SU-DHL-6 (cell line): ENCODE measurements around the gene GOLGA6L7.
"Not testable (repeated sequence)": the region's sequence is repeated elsewhere in the genome, so short reads cannot be mapped to it uniquely, and the experiment has no call there.

ENCODE experiments used
- H2AFZ ChIP-seq: fragments of 200-600 bp; sonication (generic); 2 replicates; pipeline ENCODE4 v1.6.1; 2014; ENCODE audit warnings: low read depth, mild to moderate bottlenecking, moderate library complexity, mixed read lengths, antibody characterized with exemption, low read length; ENCODE audit not compliant: severe bottlenecking
- H3F3A ChIP-seq: fragments of 200-600 bp; shearing (Covaris generic); 2 replicates; pipeline ENCODE4 v1.6.0; 2016; ENCODE audit warnings: antibody characterized with exemption, mild to moderate bottlenecking; ENCODE audit not compliant: insufficient read depth
- H3K27ac ChIP-seq: fragments of 200-600 bp; sonication (generic); 2 replicates; pipeline ENCODE4 v1.5.1; 2016; ENCODE audit warnings: low read depth, mild to moderate bottlenecking, low read length, moderate library complexity, mixed read lengths
- H3K27me3 ChIP-seq: fragments of 200-600 bp; sonication (generic), shearing (Covaris generic); 2 replicates; pipeline ENCODE4 v1.6.0; 2014; ENCODE audit warnings: mild to moderate bottlenecking, low read length
- H3K36me3 ChIP-seq: fragments of 200-600 bp; sonication (generic); 2 replicates; pipeline ENCODE4 v1.6.1; 2014; ENCODE audit warnings: mild to moderate bottlenecking, low read length, mixed read lengths
- H3K4me2 ChIP-seq: fragments of 300-600, 200-600 bp; shearing (Covaris generic), sonication (generic); 2 replicates; pipeline ENCODE4 v1.6.0; 2014; ENCODE audit warnings: low read length, low read depth, mild to moderate bottlenecking; ENCODE audit not compliant: poor library complexity, severe bottlenecking
- H3K4me3 ChIP-seq: fragments of 200-600 bp; sonication (generic); 2 replicates; pipeline ENCODE4 v1.5.1; 2014; ENCODE audit warnings: antibody characterized with exemption, low read length, mild to moderate bottlenecking, mixed read lengths; ENCODE audit not compliant: insufficient read depth, poor library complexity, severe bottlenecking
- H3K79me2 ChIP-seq: fragments of 200-600 bp; sonication (generic); 2 replicates; pipeline ENCODE4 v1.6.1; 2014; ENCODE audit warnings: mild to moderate bottlenecking, low read length, moderate library complexity; ENCODE audit not compliant: insufficient read depth
- H3K9ac ChIP-seq: fragments of 200-600 bp; sonication (generic); 2 replicates; pipeline ENCODE4 v1.7.0; 2014; ENCODE audit warnings: mild to moderate bottlenecking, low read length
- H3K9me2 ChIP-seq: fragments of 200-600 bp; sonication (generic); replicated peaks from 2 replicates; pipeline ENCODE4 v1.6.1; 2014; ENCODE audit warnings: low read length; ENCODE audit not compliant: insufficient read depth
- H3K9me3 ChIP-seq: fragments of 200-600 bp; sonication (generic); 2 replicates; pipeline ENCODE4 v1.6.1; 2014; ENCODE audit warnings: low read length, mixed read lengths; ENCODE audit not compliant: insufficient read depth
- H4K20me1 ChIP-seq: fragments of 200-600 bp; sonication (generic); 2 replicates; pipeline ENCODE4 v1.6.1; 2014; ENCODE audit warnings: low read depth, mild to moderate bottlenecking, antibody characterized with exemption, low read length, moderate library complexity, mixed read lengths

GOLGA6L7 gene

DNA sequence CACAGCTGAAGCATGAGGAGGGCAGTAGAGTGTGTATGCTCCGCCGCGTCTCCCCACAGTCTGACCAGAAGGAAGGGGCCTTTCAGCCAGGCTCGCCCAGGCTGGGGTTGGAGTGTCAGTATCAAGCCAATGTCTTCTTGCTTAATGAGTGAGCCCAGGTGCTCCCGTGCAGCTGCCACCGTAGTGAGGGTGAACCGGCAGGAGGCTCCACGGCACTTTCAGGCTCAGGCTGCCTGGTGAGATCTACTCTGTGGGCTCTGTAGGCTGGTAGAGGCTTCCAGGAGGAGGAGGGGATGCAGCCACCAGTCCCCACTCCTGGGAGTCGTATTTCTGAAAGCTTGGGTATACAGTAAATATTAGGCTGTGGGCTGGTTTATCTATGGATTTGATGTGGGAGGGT is 8.2 kb downstream of the GOLGA6L7 start:
- not testable (repeated sequence) for H3K9ac ChIP-seq, H4K20me1 ChIP-seq, H3K27me3 ChIP-seq, H3F3A ChIP-seq, H3K4me2 ChIP-seq, H3K79me2 ChIP-seq, H2AFZ ChIP-seq, H3K9me3 ChIP-seq, H3K4me3 ChIP-seq, H3K36me3 ChIP-seq, H3K27ac ChIP-seq, H3K9me2 ChIP-seq

DNA sequence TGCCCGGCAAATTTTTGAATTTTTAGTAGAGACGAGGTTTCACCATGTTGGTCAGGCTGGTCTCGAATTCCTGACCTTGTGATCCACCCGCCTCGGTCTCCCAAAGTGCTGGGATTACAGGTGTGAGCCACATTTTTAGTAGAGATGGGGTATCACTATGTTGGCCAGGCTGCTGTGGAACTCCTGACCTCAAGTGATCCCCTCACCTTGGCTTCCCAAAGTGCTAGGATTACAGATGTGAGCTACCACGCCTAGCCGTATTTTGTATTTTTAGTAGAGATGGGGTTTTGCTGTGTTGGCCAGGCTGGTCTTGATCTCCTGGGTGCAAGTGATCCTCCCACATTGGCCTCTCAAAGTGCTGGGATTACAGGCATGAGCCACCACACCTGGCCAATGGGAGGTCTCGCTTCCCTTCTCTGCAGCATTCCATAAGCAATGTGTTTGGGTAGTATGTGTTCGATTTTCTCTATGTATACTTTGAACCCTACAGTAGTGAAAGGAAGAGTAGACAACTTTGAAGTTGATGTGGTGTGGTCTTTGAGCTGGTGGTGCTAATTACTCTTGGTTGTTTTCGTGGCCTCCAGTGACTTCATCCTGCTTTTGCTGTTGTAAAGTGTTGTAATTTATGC is 13.4 kb downstream of the GOLGA6L7 start:
- not testable (repeated sequence) for H3K4me3 ChIP-seq, H3K9ac ChIP-seq, H3F3A ChIP-seq, H3K79me2 ChIP-seq, H3K4me2 ChIP-seq, H3K27me3 ChIP-seq, H4K20me1 ChIP-seq, H2AFZ ChIP-seq, H3K27ac ChIP-seq, H3K9me2 ChIP-seq, H3K36me3 ChIP-seq, H3K9me3 ChIP-seq

DNA sequence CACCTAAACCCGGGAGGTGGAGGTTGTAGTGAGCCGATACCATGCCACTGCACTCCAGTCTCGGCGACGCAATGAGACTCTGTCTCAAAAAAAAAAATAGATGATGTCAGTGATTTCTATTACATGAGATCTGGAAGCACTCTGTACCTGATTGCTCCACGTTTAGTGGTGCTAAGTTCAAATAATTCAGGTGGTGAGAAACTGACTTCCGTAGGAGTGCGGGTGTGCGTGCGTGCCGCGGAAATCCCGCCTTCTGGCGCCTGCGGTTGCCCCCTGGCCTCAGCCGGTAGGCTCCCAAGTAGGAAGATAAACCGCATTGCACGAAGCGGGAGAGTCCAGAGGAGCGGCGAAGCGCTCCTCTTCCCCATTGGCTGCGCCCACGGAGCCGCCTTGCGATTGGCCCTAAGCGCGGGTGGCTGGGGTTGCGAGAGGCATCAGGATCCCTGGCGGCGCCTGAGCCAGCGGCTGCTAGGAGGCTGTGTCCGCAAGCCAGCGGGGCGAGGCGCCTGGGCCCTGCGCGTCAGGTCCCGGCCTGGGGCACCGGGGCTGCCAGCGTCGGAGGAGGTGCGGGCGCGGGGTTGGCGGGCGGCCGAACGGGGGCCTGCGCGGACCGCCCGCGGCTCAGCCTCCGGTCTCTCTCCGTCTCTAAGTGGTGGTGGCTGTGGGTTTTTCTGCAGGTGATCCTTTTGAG is 16.4 kb downstream of the GOLGA6L7 start:
- H2AFZ ChIP-seq, H3K4me2 ChIP-seq, H3K9me3 ChIP-seq: not testable (repeated sequence)

DNA sequence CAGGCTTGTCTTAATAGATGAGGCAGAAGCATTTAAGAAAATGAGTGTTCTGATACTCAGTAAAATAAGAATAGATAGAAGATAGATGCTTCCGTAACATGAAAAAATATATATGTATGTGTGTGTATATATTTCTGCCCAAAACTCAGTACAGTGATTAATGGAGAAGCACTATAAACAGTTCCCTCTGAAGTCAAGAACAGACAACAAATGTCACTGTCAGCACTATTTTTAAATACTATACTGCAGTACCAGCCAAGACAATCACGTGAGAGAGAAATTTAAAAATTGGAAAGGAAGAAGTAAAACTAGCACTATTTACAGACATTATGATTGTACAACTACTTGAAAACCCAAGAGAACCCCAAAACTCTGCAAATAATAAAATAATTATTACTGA is 27.0 kb downstream of the GOLGA6L7 start:
- not testable (repeated sequence) for H3K79me2 ChIP-seq, H3K9me2 ChIP-seq, H2AFZ ChIP-seq, H3K9me3 ChIP-seq, H3K27me3 ChIP-seq, H3K36me3 ChIP-seq, H3K4me2 ChIP-seq, H4K20me1 ChIP-seq, H3K27ac ChIP-seq, H3K9ac ChIP-seq, H3K4me3 ChIP-seq, H3F3A ChIP-seq

More for the DNA sequence above, 16.4 kb downstream of the GOLGA6L7 start:
- H4K20me1 ChIP-seq, H3K9ac ChIP-seq, H3K9me2 ChIP-seq, H3K4me3 ChIP-seq, H3K79me2 ChIP-seq, H3F3A ChIP-seq, H3K36me3 ChIP-seq, H3K27me3 ChIP-seq, H3K27ac ChIP-seq: not testable (repeated sequence)

DNA sequence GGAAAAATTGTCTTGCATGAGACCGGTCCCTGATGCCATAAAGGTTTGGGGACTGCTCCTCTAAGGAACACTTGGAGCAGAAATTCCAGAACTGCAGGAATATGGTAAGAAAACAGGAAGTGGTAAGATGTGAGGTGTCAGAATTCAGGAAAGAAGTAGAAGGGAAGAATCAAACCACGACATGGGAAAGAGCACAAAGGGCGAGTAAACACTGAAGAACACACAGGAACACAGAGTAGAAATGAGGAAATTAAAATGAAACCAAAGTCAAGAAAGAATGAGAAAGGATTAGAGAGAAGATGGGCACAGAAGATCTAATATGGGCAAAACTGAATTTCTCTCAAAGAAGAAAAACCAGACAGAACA is 28.5 kb downstream of the GOLGA6L7 start:
- H2AFZ ChIP-seq, H3F3A ChIP-seq, H4K20me1 ChIP-seq, H3K9ac ChIP-seq, H3K27ac ChIP-seq, H3K36me3 ChIP-seq, H3K9me3 ChIP-seq, H3K9me2 ChIP-seq, H3K4me2 ChIP-seq, H3K4me3 ChIP-seq, H3K79me2 ChIP-seq, H3K27me3 ChIP-seq: not testable (repeated sequence)

DNA sequence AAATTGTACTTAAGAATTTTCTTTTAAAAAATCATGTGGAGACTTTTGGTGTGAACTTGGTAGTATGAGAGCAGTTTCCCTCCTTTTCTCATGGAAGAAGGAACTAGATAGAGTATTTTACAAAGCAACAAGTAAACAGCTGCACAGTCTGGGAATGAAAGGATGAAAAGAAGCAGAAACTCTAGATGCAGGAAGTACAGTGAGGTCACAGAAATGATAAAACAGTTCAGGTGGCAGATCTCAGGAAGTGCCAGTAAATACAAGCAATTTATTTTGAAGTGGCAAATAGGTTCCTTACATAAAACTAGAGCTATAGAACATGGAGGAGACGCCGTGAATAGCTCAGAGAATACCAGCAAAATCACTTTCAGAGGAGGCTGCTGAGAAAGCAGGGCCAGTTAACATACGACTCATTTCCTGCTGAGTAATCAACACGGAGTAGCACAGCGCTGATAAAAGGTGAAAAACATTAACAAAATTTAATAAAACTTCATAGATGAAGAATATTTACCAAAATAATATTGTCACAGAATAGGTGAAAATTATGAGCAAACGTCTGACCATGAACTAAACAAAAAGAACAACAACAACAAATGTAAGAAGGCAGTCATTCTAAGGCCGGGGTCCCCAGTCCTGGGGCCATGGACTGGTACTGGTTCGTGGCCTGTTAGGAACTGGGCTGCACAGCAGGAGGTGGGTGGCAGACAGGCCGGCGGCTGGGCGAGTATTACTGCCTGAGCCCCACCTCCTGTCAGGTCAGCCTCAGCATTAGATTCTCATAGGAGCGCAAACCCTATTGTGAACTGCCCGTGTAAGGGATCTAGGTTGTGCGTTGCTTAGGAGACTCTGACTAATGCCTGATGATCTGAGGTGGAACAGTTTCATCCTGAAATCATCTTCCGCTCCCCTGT is 29.2 kb downstream of the GOLGA6L7 start:
- not testable (repeated sequence) for H4K20me1 ChIP-seq, H3K9ac ChIP-seq, H3K4me2 ChIP-seq, H2AFZ ChIP-seq, H3K9me3 ChIP-seq, H3F3A ChIP-seq, H3K9me2 ChIP-seq, H3K27ac ChIP-seq, H3K27me3 ChIP-seq, H3K79me2 ChIP-seq, H3K36me3 ChIP-seq, H3K4me3 ChIP-seq

DNA sequence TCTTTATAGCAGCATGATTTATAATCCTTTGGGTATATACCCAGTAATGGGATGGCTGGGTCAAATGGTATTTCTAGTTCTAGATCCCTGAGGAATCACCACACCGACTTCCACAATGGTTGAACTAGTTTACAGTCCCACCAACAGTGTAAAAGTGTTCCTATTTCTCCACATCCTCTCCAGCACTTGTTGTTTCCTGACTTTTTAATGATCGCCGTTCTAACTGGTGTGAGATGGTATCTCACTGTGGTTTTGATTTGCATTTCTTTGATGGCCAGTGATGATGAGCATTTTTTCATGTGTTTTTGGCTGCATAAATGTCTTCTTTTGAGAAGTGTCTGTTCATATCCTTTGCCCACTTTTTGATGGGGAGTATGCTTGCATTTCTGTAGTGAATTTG is 30.3 kb downstream of the GOLGA6L7 start:
- H3K36me3 ChIP-seq, H3K4me2 ChIP-seq, H3K27me3 ChIP-seq, H3K9me2 ChIP-seq, H3K9ac ChIP-seq, H2AFZ ChIP-seq, H3F3A ChIP-seq, H3K4me3 ChIP-seq, H3K9me3 ChIP-seq, H4K20me1 ChIP-seq, H3K27ac ChIP-seq, H3K79me2 ChIP-seq: not testable (repeated sequence)

DNA sequence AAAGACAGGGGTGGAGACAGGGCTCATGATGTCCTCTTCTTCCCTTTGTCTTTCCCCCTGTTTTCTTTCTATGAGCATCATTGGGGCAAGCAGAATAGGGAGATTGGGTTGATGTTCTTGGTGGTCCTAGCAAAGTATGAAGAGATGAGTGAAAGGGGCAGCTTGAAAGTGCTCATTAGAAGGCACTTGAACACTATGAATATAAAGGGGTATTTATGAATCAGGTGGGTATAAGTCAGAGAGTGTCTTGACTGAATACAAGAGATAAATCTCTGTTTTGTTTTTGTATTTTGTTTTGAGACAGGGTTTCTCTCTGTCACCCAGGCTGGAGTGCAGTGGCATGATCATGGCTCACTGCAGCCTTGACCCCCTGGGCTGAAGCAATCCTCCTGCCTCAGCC is 34.4 kb downstream of the GOLGA6L7 start:
- H4K20me1 ChIP-seq, H3K9me2 ChIP-seq, H3K4me2 ChIP-seq, H3K9ac ChIP-seq, H2AFZ ChIP-seq, H3K9me3 ChIP-seq, H3K27me3 ChIP-seq, H3K4me3 ChIP-seq, H3F3A ChIP-seq, H3K36me3 ChIP-seq, H3K79me2 ChIP-seq, H3K27ac ChIP-seq: not testable (repeated sequence)
